HG03571 (cell line): ENCODE measurements around the gene GNA12.
"Not testable (repeated sequence)": the region's sequence is repeated elsewhere in the genome, so short reads cannot be mapped to it uniquely, and the experiment has no call there.

ENCODE experiments used
- ATAC-seq: cut with Tn5 transposase; IDR thresholded peaks from one replicate; pipeline ENCODE4 v1.9.1; 2021; ENCODE audit not compliant: unreplicated experiment

The GNA12 gene

GRCh38 chr7:2681929-2682799, 161.9 kb downstream of the GNA12 start:
- no peak for ATAC-seq

GRCh38 chr7:2680792-2681490, 163.2 kb downstream of the GNA12 start:
- no peak for ATAC-seq

- ATAC-seq: no peak
These were observed 163.9 kb downstream of the GNA12 start for GRCh38 chr7:2680256-2680655.

- not testable (repeated sequence) for ATAC-seq
These were observed 164.7 kb downstream of the GNA12 start for GRCh38 chr7:2679135-2680127.

GRCh38 chr7:2678454-2678853, 165.7 kb downstream of the GNA12 start:
- ATAC-seq: not testable (repeated sequence)
